Muscle of leg (tissue), 11 donors: ENCODE measurements around the gene CLTA. TPM values are rescaled to one million over a fixed set of nuclear protein-coding genes. Genes with fewer than 3 reads are reported as not detected.

Experiments used
- DNase-seq: peaks from one replicate; pipeline ENCODE4 v3.0.0; 2013
- H3K27ac ChIP-seq: one replicate; pipeline ENCODE4 v1.5.1; 2013; ENCODE audit warnings: mild to moderate bottlenecking, low read length, control low read depth
- H3K27me3 ChIP-seq: one replicate; pipeline ENCODE4 v1.6.1; 2013; ENCODE audit warnings: low read length; ENCODE audit not compliant: control insufficient read depth, insufficient read depth
- H3K36me3 ChIP-seq: one replicate; pipeline ENCODE4 v1.6.1; 2013; ENCODE audit warnings: low read length; ENCODE audit not compliant: control insufficient read depth, insufficient read depth
- H3K4me1 ChIP-seq: one replicate; pipeline ENCODE4 v1.6.1; 2013; ENCODE audit warnings: low read length; ENCODE audit not compliant: control insufficient read depth, insufficient read depth
- H3K4me3 ChIP-seq: one replicate; pipeline ENCODE4 v1.5.1; 2013; ENCODE audit warnings: low read length, control low read depth
- H3K9me3 ChIP-seq: replicated peaks from 2 replicates; pipeline ENCODE4 v1.6.1; 2013; ENCODE audit warnings: low read depth, low read length; ENCODE audit not compliant: control insufficient read depth
- WGBS: methylation state at CpG from one replicate; pipeline ENCODE4 v1.1.5; 2013; ENCODE audit warnings: missing lambda C conversion rate; ENCODE audit not compliant: insufficient coverage; 5-methylcytosine and 5-hydroxymethylcytosine counted together
- polyA plus RNA-seq, 8 donors: library from polyadenylated mRNA; unstranded; fragments of 120-200 nt; gene quantifications; one replicate each; pipeline versions ENCODE4 v1.2.1 to v1.2.3, GENCODE V29; 2013; ENCODE audit warnings: inconsistent platforms in 1 of 8, low replicate concordance in 1 of 8; ENCODE audit not compliant: insufficient read length in 8 of 8, insufficient read depth in 1 of 8
- total RNA-seq: library from RNA; stranded (reverse); fragments of 120-200 nt; gene quantifications from one replicate; pipeline ENCODE4 v1.2.4, GENCODE V29; 2013

CLTA gene
- total and polyA plus RNA-seq, 9 donors = 112 to 156 (median 130) TPM

DNA sequence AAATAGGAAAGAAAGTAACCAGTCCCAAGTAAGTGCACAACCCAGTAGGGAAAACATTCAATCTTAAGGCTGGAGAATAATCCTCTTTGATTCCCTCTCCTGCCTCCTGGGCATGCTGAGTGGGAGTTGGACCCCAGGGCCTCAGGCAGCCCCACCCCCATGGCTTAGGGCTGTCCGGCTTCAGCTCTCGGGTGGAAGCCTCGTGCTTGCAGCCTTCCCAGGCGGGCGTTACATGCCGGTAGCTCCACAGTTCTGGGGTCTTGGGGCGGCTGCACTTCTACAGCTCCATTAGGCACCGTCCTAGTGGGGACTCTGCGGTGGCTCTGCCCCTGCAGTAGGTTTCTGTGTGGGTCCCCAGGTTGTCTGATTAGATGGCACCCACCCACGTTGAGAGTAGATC is 44.1 kb upstream of the CLTA start:
- no peaks in the 10 kb centered on the region for H3K9me3 ChIP-seq
- H3K27ac ChIP-seq = no peak overlapping the region
- H3K4me1 ChIP-seq = peaks cover 59% of the 10 kb centered on the region
- H3K4me3 ChIP-seq = no peak overlapping the region
- DNase-seq = no peak
- H3K27me3 ChIP-seq = no peaks in the 10 kb centered on the region
- WGBS = 86% methylated on average over 10 of the region's 10 CpGs
- peaks cover 77% of the 10 kb centered on the region for H3K36me3 ChIP-seq

DNA sequence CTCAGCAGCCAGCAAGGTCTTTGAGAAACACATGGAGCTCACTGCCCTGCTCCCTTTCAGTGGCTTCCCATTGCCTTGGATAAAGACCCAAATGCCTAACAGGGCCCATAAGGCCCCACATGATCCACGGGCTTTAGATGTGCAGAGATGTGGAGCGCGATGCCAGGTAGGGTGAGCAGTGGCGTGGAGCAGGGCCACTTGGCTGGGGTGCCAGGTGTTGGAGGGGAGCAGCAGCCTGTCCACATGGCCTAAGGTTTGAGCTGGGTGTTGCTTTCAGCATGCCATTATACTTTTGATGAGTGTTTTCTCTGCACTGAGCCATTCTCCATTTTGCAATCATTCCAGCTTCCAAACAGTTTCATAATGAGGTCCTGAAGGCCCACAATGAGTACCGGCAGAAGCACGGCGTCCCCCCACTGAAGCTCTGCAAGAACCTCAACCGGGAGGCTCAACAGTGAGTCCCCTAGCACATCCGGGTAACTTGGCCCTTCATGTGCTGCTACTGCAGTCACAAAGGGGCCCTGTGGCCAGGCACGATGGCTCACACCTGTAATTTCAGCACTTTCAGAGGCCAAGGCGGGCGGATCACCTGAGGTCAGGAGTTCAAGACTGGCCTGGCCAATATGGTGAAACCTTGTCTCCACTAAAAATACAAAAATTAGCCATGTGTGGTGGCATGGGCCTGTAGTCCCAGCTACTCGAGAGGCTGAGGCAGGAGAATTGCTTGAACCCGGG is 43.1 kb upstream of the CLTA start:
- Histone ChIP-seq H3K27me3 (no peaks in the 10 kb centered on the region), H3K27ac (no peak overlapping the region), H3K36me3 (peaks cover 76% of the 10 kb centered on the region), H3K4me3 (no peak overlapping the region), H3K9me3 (no peaks in the 10 kb centered on the region), H3K4me1 (peaks cover 56% of the 10 kb centered on the region)
- no peak for DNase-seq
- WGBS = 86% methylated on average over 8 of the region's 14 CpGs

DNA sequence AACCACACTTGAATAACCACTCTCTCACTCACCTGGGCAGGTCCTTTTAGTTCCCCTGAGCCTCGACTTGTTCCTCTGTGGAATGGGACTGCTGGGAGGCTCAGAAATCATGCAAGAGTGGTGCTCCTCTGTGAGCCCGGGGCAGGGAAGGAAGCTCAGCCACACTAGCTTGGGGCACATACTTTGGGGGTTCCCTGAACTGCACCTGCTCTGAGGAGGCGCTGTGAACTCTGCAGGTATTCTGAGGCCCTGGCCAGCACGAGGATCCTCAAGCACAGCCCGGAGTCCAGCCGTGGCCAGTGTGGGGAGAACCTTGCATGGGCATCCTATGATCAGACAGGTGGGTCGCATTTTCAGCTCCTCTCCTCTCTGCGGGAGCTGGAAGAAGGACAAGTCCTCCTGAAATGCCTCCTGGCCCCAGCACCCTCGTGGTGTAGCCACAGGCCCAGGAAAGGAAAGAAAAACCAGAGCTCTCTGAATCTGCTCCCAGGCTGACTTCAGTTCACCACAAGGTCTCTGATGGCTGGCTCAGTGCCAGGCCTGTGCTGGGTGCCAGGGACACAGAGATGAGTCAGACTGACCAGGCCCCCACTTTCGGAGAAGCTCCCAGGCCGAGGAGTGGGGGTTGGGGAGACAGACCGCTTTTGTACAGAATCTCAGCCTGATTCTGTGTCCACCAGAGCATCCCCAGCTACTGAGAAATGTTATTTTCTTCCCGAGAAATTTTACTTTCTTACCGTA is 42.2 kb upstream of the CLTA start:
- Histone ChIP-seq H3K27me3 (no peaks in the 10 kb centered on the region), H3K9me3 (no peaks in the 10 kb centered on the region), H3K27ac (peak overlapping the region; percentile 36), H3K36me3 (peaks cover 75% of the 10 kb centered on the region), H3K4me1 (peaks cover 52% of the 10 kb centered on the region), H3K4me3 (no peak overlapping the region)
- 45% methylated on average over 9 of the region's 14 CpGs for WGBS
- DNase-seq = peak; percentile 96

DNA sequence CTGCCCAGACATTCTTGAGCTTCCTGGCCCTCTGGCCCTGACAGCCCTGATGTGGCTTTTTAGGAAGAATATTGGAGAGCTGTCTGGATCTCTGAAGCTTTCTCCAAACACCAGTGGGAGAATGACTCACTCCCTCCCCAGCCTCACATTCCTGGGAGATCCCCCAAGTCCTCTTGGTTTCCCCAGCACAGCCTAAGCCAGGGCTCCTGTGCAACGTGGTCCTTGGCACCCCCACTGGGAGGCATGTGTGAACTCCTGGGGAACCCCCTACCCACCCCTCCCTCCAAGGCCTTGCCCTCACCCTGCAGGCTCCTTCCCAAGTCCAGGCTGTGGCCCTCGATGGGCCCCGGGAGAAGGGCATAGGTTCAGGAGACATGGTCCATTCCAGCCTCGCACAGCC is 41.5 kb upstream of the CLTA start:
- Histone ChIP-seq H3K9me3 (no peaks in the 10 kb centered on the region), H3K27me3 (no peaks in the 10 kb centered on the region), H3K4me3 (no peak overlapping the region), H3K36me3 (peaks cover 69% of the 10 kb centered on the region), H3K27ac (peak overlapping the region; percentile 36), H3K4me1 (peaks cover 53% of the 10 kb centered on the region)
- DNase-seq = peak; percentile 33
- 51% methylated on average over 3 of the region's 4 CpGs for WGBS

DNA sequence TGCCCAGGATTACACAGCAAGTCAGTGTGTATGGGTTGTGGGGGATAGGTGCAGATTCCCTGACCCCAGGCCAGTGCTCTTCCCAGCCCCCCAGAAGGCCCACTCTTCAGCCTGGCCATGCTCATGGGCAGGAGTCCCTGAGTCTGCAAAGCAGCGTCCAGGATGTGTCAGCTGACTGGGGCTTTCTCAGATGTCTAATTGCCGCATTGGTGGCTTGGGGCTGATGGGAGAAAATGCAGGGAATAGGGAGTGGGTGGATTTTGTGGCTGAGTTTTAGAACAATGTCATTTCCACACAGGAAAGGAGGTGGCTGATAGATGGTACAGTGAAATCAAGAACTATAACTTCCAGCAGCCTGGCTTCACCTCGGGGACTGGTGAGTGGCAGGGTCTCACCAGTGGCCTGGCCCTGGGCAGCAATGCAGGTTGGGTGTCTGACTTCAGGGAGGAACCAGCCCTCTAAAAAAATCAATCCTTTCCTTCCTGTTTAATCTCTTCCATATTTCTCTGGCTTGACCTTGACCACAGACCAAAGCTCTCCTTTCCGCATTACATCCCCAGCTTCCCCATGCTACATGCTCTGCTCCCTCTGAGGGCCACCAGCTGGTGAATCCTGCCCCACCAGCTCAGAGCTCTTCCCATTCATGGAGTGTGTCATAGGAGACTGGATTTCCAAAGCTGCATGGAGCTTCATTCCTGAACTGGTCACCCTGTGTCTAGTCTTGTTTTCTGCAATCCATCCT is 40.0 kb upstream of the CLTA start:
- H3K36me3 ChIP-seq = peaks cover 55% of the 10 kb centered on the region
- peaks cover 61% of the 10 kb centered on the region for H3K4me1 ChIP-seq
- H3K27ac ChIP-seq = peak overlapping the region; percentile 77
- 38% methylated on average over 3 of the region's 4 CpGs for WGBS
- DNase-seq = no peak
- no peak overlapping the region for H3K4me3 ChIP-seq
- H3K9me3 ChIP-seq = no peaks in the 10 kb centered on the region
- H3K27me3 ChIP-seq = no peaks in the 10 kb centered on the region

DNA sequence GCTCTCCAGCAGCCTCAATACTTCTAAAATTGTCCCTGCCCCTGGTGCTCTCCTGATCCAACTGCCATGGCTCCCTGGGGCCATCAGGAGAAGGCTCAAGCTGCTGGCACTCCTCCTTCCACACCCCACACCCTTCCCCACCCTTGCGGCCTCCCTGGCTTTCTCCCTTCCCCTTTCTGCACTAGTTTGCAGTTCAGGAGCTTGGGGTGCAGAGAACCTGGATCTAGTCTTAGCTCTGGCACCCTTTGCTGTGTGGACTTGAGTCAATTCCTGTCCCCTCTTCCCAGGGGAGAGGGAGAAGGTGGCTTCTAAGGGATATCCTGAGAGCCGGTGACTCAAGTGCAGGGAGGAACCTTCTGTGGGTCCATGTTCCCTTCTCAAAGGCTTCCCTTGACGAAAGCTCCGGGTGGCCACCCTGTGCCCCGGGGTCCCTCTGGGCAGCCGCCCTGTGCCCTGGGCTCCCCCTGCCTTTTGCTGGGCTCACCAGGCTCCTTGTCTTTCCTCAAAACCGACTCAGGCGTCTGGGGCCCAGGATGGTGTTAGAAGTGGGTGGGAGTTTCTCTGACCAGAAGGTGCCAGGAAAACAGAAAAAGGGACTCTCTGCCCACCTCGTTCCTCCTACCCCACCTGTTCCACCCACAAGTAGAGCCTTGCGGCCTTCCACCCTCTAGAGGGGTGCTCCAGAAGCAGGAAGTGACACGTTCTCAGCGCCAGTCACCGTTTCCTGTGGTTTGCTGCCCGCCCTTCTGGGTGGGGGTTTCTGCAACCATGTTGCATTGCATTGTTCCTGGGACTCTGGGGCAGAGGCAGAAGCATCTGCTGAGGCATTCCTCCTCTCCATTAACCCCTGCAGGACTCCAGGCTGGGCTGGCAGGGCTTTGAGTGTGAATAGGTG is 39.2 kb upstream of the CLTA start:
- H3K4me3 ChIP-seq = no peak overlapping the region
- no peaks in the 10 kb centered on the region for H3K27me3 ChIP-seq
- H3K36me3 ChIP-seq = peaks cover 53% of the 10 kb centered on the region
- WGBS = 65% methylated on average over 5 of the region's 14 CpGs
- peaks cover 61% of the 10 kb centered on the region for H3K4me1 ChIP-seq
- peak; percentile 65 for DNase-seq
- peaks cover 2% of the 10 kb centered on the region for H3K9me3 ChIP-seq
- peak overlapping the region; percentile 77 for H3K27ac ChIP-seq

DNA sequence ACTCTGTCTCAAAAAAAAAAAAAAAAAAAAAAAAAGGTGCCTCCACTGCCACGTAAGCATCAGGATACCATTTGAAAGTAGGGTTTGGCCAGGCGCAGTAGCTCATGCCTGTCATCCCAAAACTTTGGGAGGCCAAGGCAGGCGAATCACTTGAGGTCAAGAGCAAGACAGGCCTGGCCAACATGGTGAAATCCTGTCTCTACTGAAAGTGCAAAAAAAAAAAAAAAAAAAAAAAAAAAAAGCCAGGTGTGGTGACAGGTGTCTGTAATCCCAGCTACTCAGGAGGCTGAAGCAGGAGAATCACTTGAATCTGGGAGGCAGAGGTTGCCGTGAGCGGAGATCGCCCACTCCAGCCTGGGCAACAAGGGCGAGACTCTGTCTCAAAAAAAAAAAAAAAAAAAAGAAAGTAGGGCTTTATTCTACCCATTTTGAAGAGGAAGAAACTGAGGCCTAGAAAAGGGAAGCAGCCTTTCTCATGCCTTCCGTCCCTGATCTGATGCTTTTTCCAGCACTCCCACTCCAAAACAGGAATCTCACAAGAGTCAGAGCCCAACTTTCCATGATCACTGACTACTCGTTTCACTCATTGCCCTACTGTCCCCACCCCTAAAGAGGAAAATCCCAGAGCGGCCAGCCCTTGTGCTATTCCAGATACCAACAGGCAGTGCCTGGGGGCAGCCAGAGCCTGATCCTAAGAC is 37.8 kb upstream of the CLTA start:
- peak overlapping the region; percentile 47 for H3K27ac ChIP-seq
- no peak overlapping the region for H3K4me3 ChIP-seq
- H3K4me1 ChIP-seq = peaks cover 56% of the 10 kb centered on the region
- 89% methylated on average over 2 of the region's 10 CpGs for WGBS
- no peaks in the 10 kb centered on the region for H3K27me3 ChIP-seq
- peaks cover 42% of the 10 kb centered on the region for H3K36me3 ChIP-seq
- peaks cover 5% of the 10 kb centered on the region for H3K9me3 ChIP-seq
- peak; percentile 44 for DNase-seq

DNA sequence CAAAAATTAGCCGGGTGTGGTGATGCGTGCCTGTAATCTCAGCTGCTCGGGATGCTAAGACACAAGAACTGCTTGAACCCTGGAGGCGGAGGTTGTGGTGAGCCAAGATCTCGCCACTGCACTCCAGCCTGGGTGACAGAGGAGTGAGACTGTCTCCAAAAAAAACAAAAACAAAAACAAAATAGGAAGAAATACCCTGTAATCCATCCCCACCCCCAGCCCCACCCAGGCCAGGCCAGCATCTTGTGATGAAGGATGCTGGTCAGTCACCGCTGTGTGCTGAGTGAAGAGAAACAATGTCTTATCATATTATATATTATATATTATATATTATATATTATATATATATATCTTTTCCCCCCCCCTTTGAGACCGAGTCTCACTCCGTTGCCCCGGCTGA is 37.0 kb upstream of the CLTA start:
- H3K9me3 ChIP-seq = peaks cover 5% of the 10 kb centered on the region
- no peaks in the 10 kb centered on the region for H3K27me3 ChIP-seq
- peaks cover 41% of the 10 kb centered on the region for H3K36me3 ChIP-seq
- H3K4me1 ChIP-seq = peaks cover 52% of the 10 kb centered on the region
- no CpG with 5 or more reads among the region's 9 CpGs for WGBS
- H3K4me3 ChIP-seq = no peak overlapping the region
- H3K27ac ChIP-seq = peak overlapping the region; percentile 93
- DNase-seq = no peak

DNA sequence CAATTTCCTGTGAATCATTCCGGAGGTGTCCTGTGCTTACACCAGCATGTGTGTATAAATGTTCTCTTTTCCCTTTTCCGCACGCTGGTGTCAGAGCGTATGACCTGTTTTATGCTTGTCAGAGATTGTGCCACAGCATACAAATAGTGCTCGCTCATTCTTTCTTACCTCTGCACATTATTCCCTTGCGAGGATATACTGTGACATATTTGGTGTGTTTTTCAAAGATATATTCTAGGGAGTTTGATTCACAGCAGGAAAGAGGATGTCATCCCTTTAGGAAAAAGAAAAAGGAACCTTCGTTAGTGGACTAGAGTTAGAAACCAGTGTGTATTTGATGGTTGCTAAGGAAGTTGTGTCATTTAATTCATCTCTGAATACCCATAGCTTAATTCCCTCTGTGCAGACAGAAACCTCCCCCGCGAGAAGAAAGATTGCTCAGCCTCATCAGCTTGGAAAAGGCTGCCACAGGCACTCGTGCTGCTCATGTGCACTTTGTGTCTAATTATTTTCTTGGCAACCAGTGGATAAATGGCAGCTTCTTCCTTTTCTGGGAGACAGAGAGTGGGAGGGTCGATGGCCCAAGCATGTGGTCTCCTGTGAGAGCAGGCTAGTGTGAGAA is 36.3 kb upstream of the CLTA start:
- H3K27ac ChIP-seq = peak overlapping the region; percentile 93
- H3K4me1 ChIP-seq = peaks cover 46% of the 10 kb centered on the region
- WGBS = 10% methylated on average over 3 of the region's 11 CpGs
- DNase-seq = peak; percentile 91
- peaks cover 40% of the 10 kb centered on the region for H3K36me3 ChIP-seq
- no peak overlapping the region for H3K4me3 ChIP-seq
- peaks cover 5% of the 10 kb centered on the region for H3K9me3 ChIP-seq
- H3K27me3 ChIP-seq = no peaks in the 10 kb centered on the region
